Measurements from ENCODE around the gene ADPRHL1.

DNA sequence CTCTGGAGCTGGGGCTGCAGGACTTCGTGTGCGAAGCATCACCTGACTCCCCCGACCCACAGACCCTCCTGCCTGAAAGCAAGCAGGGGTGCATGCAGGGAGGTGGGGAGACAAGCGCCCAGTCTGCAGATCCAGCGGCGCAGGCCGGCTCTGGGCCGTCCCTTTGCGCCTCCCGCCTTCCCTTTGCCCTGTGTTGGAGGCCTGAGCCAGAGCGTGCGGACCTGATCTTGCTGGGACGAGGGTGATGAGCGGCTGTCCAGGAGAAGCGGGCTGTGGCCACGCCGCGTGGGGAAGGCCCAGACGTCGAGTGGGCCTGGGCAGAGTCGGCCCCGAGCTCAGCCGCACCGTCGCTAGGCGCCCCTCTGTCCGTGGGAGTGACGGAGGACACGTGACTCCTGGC lies 84.1 kb downstream of the ADPRHL1 start:
- TF ChIP-seq, protein P1, sequence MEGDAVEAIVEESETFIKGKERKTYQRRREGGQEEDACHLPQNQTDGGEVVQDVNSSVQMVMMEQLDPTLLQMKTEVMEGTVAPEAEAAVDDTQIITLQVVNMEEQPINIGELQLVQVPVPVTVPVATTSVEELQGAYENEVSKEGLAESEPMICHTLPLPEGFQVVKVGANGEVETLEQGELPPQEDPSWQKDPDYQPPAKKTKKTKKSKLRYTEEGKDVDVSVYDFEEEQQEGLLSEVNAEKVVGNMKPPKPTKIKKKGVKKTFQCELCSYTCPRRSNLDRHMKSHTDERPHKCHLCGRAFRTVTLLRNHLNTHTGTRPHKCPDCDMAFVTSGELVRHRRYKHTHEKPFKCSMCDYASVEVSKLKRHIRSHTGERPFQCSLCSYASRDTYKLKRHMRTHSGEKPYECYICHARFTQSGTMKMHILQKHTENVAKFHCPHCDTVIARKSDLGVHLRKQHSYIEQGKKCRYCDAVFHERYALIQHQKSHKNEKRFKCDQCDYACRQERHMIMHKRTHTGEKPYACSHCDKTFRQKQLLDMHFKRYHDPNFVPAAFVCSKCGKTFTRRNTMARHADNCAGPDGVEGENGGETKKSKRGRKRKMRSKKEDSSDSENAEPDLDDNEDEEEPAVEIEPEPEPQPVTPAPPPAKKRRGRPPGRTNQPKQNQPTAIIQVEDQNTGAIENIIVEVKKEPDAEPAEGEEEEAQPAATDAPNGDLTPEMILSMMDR (conservative IDR thresholded peaks at IDR 0.05; ENCODE audit: low read depth, low read length): no peak
- TF ChIP-seq EZH2 (IDR thresholded peaks at IDR 0.05; ENCODE audit: borderline replicate concordance, low read depth, low read length, poor library complexity, severe bottlenecking): no peak
